Tibial nerve (tissue), 4 donors: ENCODE measurements around the gene ARL8B. TPM values are rescaled to one million over a fixed set of nuclear protein-coding genes. Genes with fewer than 3 reads are reported as not detected.

Source experiments
- DNase-seq, 2 donors: peaks; one replicate each; pipeline ENCODE4 v3.0.0-alpha.2; 2019; ENCODE audit warnings: low spot score in 2 of 2
- H3K27ac ChIP-seq, 4 donors: fragments of 200-600 bp; sonication (generic) in 3 of 4; one replicate each; pipeline ENCODE4 v1.5.1; 2017 to 2019; ENCODE audit warnings: mild to moderate bottlenecking in 1 of 4
- H3K27me3 ChIP-seq, 2 donors: fragments of 200-600 bp; sonication (generic) in 1 of 2; one replicate each; pipeline versions ENCODE4 v1.5.1 to v1.6.0; 2017 to 2019
- H3K36me3 ChIP-seq, 3 donors: fragments of 200-600 bp; sonication (generic); one replicate each; pipeline ENCODE4 v1.5.1; 2018 to 2019
- H3K4me1 ChIP-seq, 4 donors: fragments of 200-600 bp; sonication (generic) in 3 of 4; one replicate each; pipeline ENCODE4 v1.5.1; 2017 to 2019
- H3K4me3 ChIP-seq, 4 donors: fragments of 200-600 bp; sonication (generic) in 3 of 4; one replicate each; pipeline ENCODE4 v1.5.1; 2017 to 2019; ENCODE audit warnings: mild to moderate bottlenecking in 1 of 4, moderate library complexity in 1 of 4
- H3K9me3 ChIP-seq, 4 donors: fragments of 200-600 bp; sonication (generic) in 3 of 4; one replicate each; pipeline ENCODE4 v1.5.1; 2017 to 2019
- CTCF ChIP-seq, 5 experiments: fragments of 200-600 bp in 3 of 5; fragments of 450-650 bp in 2 of 5; sonication (generic) in 3 of 5; IDR thresholded peaks; one replicate each; pipeline ENCODE4 v1.5.1; 2016 to 2019; ENCODE audit warnings: antibody characterized with exemption in 5 of 5, mild to moderate bottlenecking in 3 of 5, moderate library complexity in 2 of 5
- EP300 ChIP-seq, 2 donors: sonication (generic); formaldehyde crosslinking; IDR thresholded peaks; one replicate each; pipeline ENCODE4 v1.6.1; 2017; ENCODE audit warnings: antibody characterized with exemption in 2 of 2, mild to moderate bottlenecking in 1 of 2
- POLR2A ChIP-seq, 2 donors: fragments of 450-650 bp; IDR thresholded peaks; one replicate each; pipeline ENCODE4 v1.6.1; 2017; ENCODE audit warnings: antibody characterized with exemption in 2 of 2, mild to moderate bottlenecking in 2 of 2, moderate library complexity in 2 of 2
- WGBS, 2 donors: methylation state at CpG; one replicate each; pipeline ENCODE4 v1.1.5; 2018; 5-methylcytosine and 5-hydroxymethylcytosine counted together
- total RNA-seq, 4 donors: library from RNA; depleted of rRNA; stranded (reverse); fragments of >200 nt; gene quantifications; one replicate each; pipeline ENCODE4 v1.1.0, GENCODE V29; 2016

The ARL8B gene
- total RNA-seq, 4 donors from 2014 or later, result 47.6 to 54.4 (median 49.4) TPM

- H3K4me3 ChIP-seq, result no peak overlapping the region
- TF ChIP-seq EP300 (IDR thresholded peaks at IDR 0.05), result no peak
- TF ChIP-seq CTCF (IDR thresholded peaks at IDR 0.05), result no peak
- TF ChIP-seq POLR2A (IDR thresholded peaks at IDR 0.05), result no peak
- no peaks in the 10 kb centered on the region for H3K36me3 ChIP-seq
- H3K9me3 ChIP-seq, result no peaks in the 10 kb centered on the region
- H3K27ac ChIP-seq, result no peak overlapping the region
- H3K27me3 ChIP-seq, result no peaks in the 10 kb centered on the region
- H3K4me1 ChIP-seq, result peaks cover 0 to 14% (median 3%) of the 10 kb centered on the region in 4 donors
- DNase-seq, result no peak
Measured at GRCh38 chr3:5155241-5155640, 33.1 kb downstream of the ARL8B start.

GRCh38 chr3:5160321-5160720 lies 38.2 kb downstream of the ARL8B start:
- peaks cover 0 to 54% (median 21%) of the 10 kb centered on the region in 4 donors for H3K4me1 ChIP-seq
- H3K9me3 ChIP-seq, result no peaks in the 10 kb centered on the region
- no peaks in the 10 kb centered on the region for H3K36me3 ChIP-seq
- DNase-seq, result no peak
- no peak for TF ChIP-seq POLR2A (IDR thresholded peaks at IDR 0.05)
- no peak overlapping the region for H3K27ac ChIP-seq
- H3K4me3 ChIP-seq, result no peak overlapping the region
- no peaks in the 10 kb centered on the region for H3K27me3 ChIP-seq
- 62 to 68% methylated on average over 3 of the region's 3 CpGs for WGBS, 2 donors

GRCh38 chr3:5160940-5161858 lies 39.1 kb downstream of the ARL8B start:
- Histone ChIP-seq H3K27ac (no peak overlapping the region), H3K36me3 (no peaks in the 10 kb centered on the region), H3K4me3 (no peak overlapping the region), H3K27me3 (no peaks in the 10 kb centered on the region), H3K4me1 (peaks cover 0 to 57% (median 21%) of the 10 kb centered on the region in 4 donors), H3K9me3 (no peaks in the 10 kb centered on the region)
- TF ChIP-seq POLR2A (IDR thresholded peaks at IDR 0.05) (no peak), CTCF (IDR thresholded peaks at IDR 0.05) (no peak), EP300 (IDR thresholded peaks at IDR 0.05) (no peak)
- WGBS, 2 donors, result 51 to 67% methylated on average over 4 of the region's 4 CpGs
- DNase-seq, result no peak

GRCh38 chr3:5162102-5162501 lies 40.0 kb downstream of the ARL8B start:
- WGBS, 2 donors, result 74 to 77% methylated on average over 1 of the region's 1 CpG
- TF ChIP-seq POLR2A (IDR thresholded peaks at IDR 0.05), result no peak
- TF ChIP-seq EP300 (IDR thresholded peaks at IDR 0.05), result no peak
- no peak for TF ChIP-seq CTCF (IDR thresholded peaks at IDR 0.05)
- Histone ChIP-seq H3K27me3 (no peaks in the 10 kb centered on the region), H3K4me3 (no peak overlapping the region), H3K36me3 (no peaks in the 10 kb centered on the region), H3K9me3 (no peaks in the 10 kb centered on the region), H3K4me1 (peaks cover 0 to 56% (median 21%) of the 10 kb centered on the region in 4 donors), H3K27ac (no peak overlapping the region)
- no peak for DNase-seq

- 90 to 92% methylated on average over 4 of the region's 4 CpGs for WGBS, 2 donors
- Histone ChIP-seq H3K4me3 (no peak overlapping the region), H3K36me3 (peaks cover 0 to under 1% (median 0%) of the 10 kb centered on the region in 3 donors), H3K4me1 (peaks cover 0 to 56% (median 15%) of the 10 kb centered on the region in 4 donors), H3K27ac (no peak overlapping the region), H3K9me3 (no peaks in the 10 kb centered on the region), H3K27me3 (no peaks in the 10 kb centered on the region)
- no peak for DNase-seq
- TF ChIP-seq EP300 (IDR thresholded peaks at IDR 0.05) (no peak), CTCF (IDR thresholded peaks at IDR 0.05) (no peak), POLR2A (IDR thresholded peaks at IDR 0.05) (no peak)
Measured at GRCh38 chr3:5165698-5166097, 43.6 kb downstream of the ARL8B start.
